Measurements from ENCODE around the gene ANKFY1. TPM values are rescaled to one million over a fixed set of nuclear protein-coding genes. Genes with fewer than 3 reads are reported as not detected.

Gene ANKFY1
- total RNA-seq, 1 experiment from 2014 or later, result 63.2 TPM

GRCh38 chr17:4235372-4236279 is 28.2 kb downstream of the ANKFY1 start:
- H3K27ac ChIP-seq (ENCODE audit: low read depth, low read length, poor library complexity, severe bottlenecking), result no peak overlapping the region
- H3K4me1 ChIP-seq (ENCODE audit: insufficient read depth, low read length, poor library complexity, severe bottlenecking), result peaks cover 6% of the 10 kb centered on the region
- no peaks in the 10 kb centered on the region for H3K27me3 ChIP-seq (replicated peaks; ENCODE audit: insufficient read depth, low read depth, low read length, poor library complexity)
- no peak for DNase-seq (ENCODE audit: low spot score)
- POLR2A ChIA-PET (ENCODE audit: low non-redundant PET), result no interaction called here
- CTCF ChIA-PET, result no interaction called here
- TF ChIP-seq CTCF (conservative IDR thresholded peaks at IDR 0.05; ENCODE audit: low read depth, low read length), result no peak
- H3K9me3 ChIP-seq (ENCODE audit: low read depth, low read length, poor library complexity, severe bottlenecking), result no peaks in the 10 kb centered on the region
- intact Hi-C loops (cut with micrococcal nuclease; ENCODE audit: unreplicated experiment), result no loop called here
- peaks cover 39% of the 10 kb centered on the region for H3K36me3 ChIP-seq (ENCODE audit: insufficient read depth, low read length, poor library complexity, severe bottlenecking)
- H3K4me3 ChIP-seq (ENCODE audit: low read depth, low read length, poor library complexity, severe bottlenecking), result no peak overlapping the region
- no TSS peak for BruUV-seq (replicated peaks)

GRCh38 chr17:4234401-4234800 is 29.4 kb downstream of the ANKFY1 start:
- Histone ChIP-seq H3K4me3 (ENCODE audit: low read depth, low read length, poor library complexity, severe bottlenecking) (no peak overlapping the region), H3K27ac (ENCODE audit: low read depth, low read length, poor library complexity, severe bottlenecking) (no peak overlapping the region), H3K27me3 (replicated peaks; ENCODE audit: insufficient read depth, low read depth, low read length, poor library complexity) (no peaks in the 10 kb centered on the region), H3K9me3 (ENCODE audit: low read depth, low read length, poor library complexity, severe bottlenecking) (no peaks in the 10 kb centered on the region), H3K4me1 (ENCODE audit: insufficient read depth, low read length, poor library complexity, severe bottlenecking) (peaks cover 6% of the 10 kb centered on the region), H3K36me3 (ENCODE audit: insufficient read depth, low read length, poor library complexity, severe bottlenecking) (peaks cover 45% of the 10 kb centered on the region)
- no peak for TF ChIP-seq EZH2 (IDR thresholded peaks at IDR 0.05; ENCODE audit: borderline replicate concordance, low read depth, low read length, poor library complexity, severe bottlenecking)
- no peak for TF ChIP-seq CTCF (conservative IDR thresholded peaks at IDR 0.05; ENCODE audit: low read depth, low read length)
- POLR2A ChIA-PET (ENCODE audit: low non-redundant PET), result no interaction called here
- no peak for DNase-seq (ENCODE audit: low spot score)
- CTCF ChIA-PET, result no interaction called here
- intact Hi-C loops (cut with micrococcal nuclease; ENCODE audit: unreplicated experiment), result no loop called here
- BruUV-seq (replicated peaks), result no TSS peak

- H3K27ac ChIP-seq (ENCODE audit: low read depth, low read length, poor library complexity, severe bottlenecking), result no peak overlapping the region
Observed at GRCh38 chr17:4233668-4234258, 30.0 kb downstream of the ANKFY1 start.

More at GRCh38 chr17:4233668-4234258, 30.0 kb downstream of the ANKFY1 start:
- Histone ChIP-seq H3K9me3 (ENCODE audit: low read depth, low read length, poor library complexity, severe bottlenecking) (no peaks in the 10 kb centered on the region), H3K4me3 (ENCODE audit: low read depth, low read length, poor library complexity, severe bottlenecking) (no peak overlapping the region), H3K27me3 (replicated peaks; ENCODE audit: insufficient read depth, low read depth, low read length, poor library complexity) (no peaks in the 10 kb centered on the region), H3K4me1 (ENCODE audit: insufficient read depth, low read length, poor library complexity, severe bottlenecking) (peaks cover 6% of the 10 kb centered on the region), H3K36me3 (ENCODE audit: insufficient read depth, low read length, poor library complexity, severe bottlenecking) (peaks cover 45% of the 10 kb centered on the region)
- no TSS peak for BruUV-seq (replicated peaks)
- CTCF ChIA-PET, result no interaction called here
- TF ChIP-seq EZH2 (IDR thresholded peaks at IDR 0.05; ENCODE audit: borderline replicate concordance, low read depth, low read length, poor library complexity, severe bottlenecking) (no peak), CTCF (conservative IDR thresholded peaks at IDR 0.05; ENCODE audit: low read depth, low read length) (no peak)
- POLR2A ChIA-PET (ENCODE audit: low non-redundant PET), result no interaction called here
- intact Hi-C loops (cut with micrococcal nuclease; ENCODE audit: unreplicated experiment), result no loop called here
- DNase-seq (ENCODE audit: low spot score), result no peak

All from A673 (cell line).